CD8-positive, alpha-beta memory T cell (primary cell): Measurements from ENCODE around the gene A2M. TPM values are rescaled to one million over a fixed set of nuclear protein-coding genes. Genes with fewer than 3 reads are reported as not detected.

Experiments used
- CTCF ChIA-PET: fragments of 350-600 bp; sonication (Branson Sonifier 250); formaldehyde crosslinking; loops from one replicate; lab custom pipeline; 2021; ENCODE audit warnings: antibody characterized with exemption; lab: Charles Lee
- POLR2A ChIA-PET: fragments of 350-600 bp; sonication (Branson Sonifier 250); formaldehyde crosslinking; loops from one replicate; lab custom pipeline; 2021; ENCODE audit warnings: antibody characterized with exemption; lab: Charles Lee
- DNase-seq, 5 donors: peaks; one replicate each; pipeline versions ENCODE4 v3.0.0 to v3.0.0-alpha.2; 2020 to 2022; ENCODE audit warnings: mixed read lengths in 1 of 5
- H3K27ac ChIP-seq: one replicate; pipeline ENCODE4 v1.7.0; 2013; ENCODE audit warnings: low read depth, mild to moderate bottlenecking, low read length, moderate library complexity
- H3K27me3 ChIP-seq: 2 replicates; pipeline ENCODE4 v1.7.0; 2013; ENCODE audit warnings: low read length, mild to moderate bottlenecking; ENCODE audit not compliant: insufficient read depth, poor library complexity, severe bottlenecking
- H3K36me3 ChIP-seq: 2 replicates; pipeline ENCODE4 v1.7.0; 2013; ENCODE audit warnings: mild to moderate bottlenecking, low read length, moderate library complexity; ENCODE audit not compliant: insufficient read depth
- H3K4me1 ChIP-seq: 2 replicates; pipeline ENCODE4 v1.7.0; 2013; ENCODE audit warnings: mild to moderate bottlenecking, low read length, moderate library complexity; ENCODE audit not compliant: insufficient read depth
- H3K4me3 ChIP-seq: 2 replicates; pipeline ENCODE4 v1.7.0; 2013; ENCODE audit warnings: mild to moderate bottlenecking, low read length
- H3K9me3 ChIP-seq: 2 replicates; pipeline ENCODE4 v1.7.0; 2013; ENCODE audit warnings: mild to moderate bottlenecking, low read length
- H3K27ac Mint-ChIP-seq, 8 donors: one replicate each; pipeline ENCODE4 v1.8.0; 2020 to 2021; ENCODE audit warnings: mixed read lengths in 8 of 8, mild to moderate bottlenecking in 6 of 8, inconsistent platforms in 3 of 8, moderate library complexity in 3 of 8
- H3K27me3 Mint-ChIP-seq, 2 donors: one replicate each; pipeline ENCODE4 v1.8.0; 2020 to 2021; ENCODE audit warnings: mixed read lengths in 2 of 2, mild to moderate bottlenecking in 1 of 2, moderate library complexity in 1 of 2
- H3K36me3 Mint-ChIP-seq, 3 donors: one replicate each; pipeline ENCODE4 v1.8.0; 2020 to 2021; ENCODE audit warnings: mixed read lengths in 3 of 3, inconsistent platforms in 1 of 3, mild to moderate bottlenecking in 1 of 3
- H3K4me1 Mint-ChIP-seq, 3 donors: one replicate each; pipeline ENCODE4 v1.8.0; 2020 to 2021; ENCODE audit warnings: mixed read lengths in 3 of 3, inconsistent platforms in 1 of 3, mild to moderate bottlenecking in 1 of 3
- H3K4me3 Mint-ChIP-seq, 7 donors: one replicate each; pipeline ENCODE4 v1.8.0; 2020 to 2021; ENCODE audit warnings: mixed read lengths in 7 of 7, mild to moderate bottlenecking in 6 of 7, moderate library complexity in 4 of 7, inconsistent platforms in 2 of 7
- H3K9me3 Mint-ChIP-seq, 5 donors: one replicate each; pipeline ENCODE4 v1.8.0; 2020 to 2022; ENCODE audit warnings: mixed read lengths in 5 of 5, mild to moderate bottlenecking in 3 of 5, moderate library complexity in 2 of 5, inconsistent platforms in 1 of 5
- polyA plus RNA-seq: library from polyadenylated mRNA; unstranded; fragments of 300-500 nt; fragmentation: Illumina TruSeq; gene quantifications from one replicate; pipeline ENCODE4 v1.2.3, GENCODE V29; 2021
- total RNA-seq, 2 experiments: library from RNA; stranded (reverse); gene quantifications; one replicate each; pipeline ENCODE4 v1.2.3, GENCODE V29; 2021

The A2M gene
- total and polyA plus RNA-seq, 3 experiments from 2014 or later: 1.4 to 2.2 (median 1.6) TPM

GRCh38 chr12:9094512-9095206, 21.1 kb downstream of the A2M start:
- DNase-seq: no peak
- Mint-ChIP-seq H3K27ac (no peak overlapping the region), H3K4me1 (peaks cover 14 to 21% (median 14%) of the 10 kb centered on the region in 3 donors), H3K4me3 (no peak overlapping the region), H3K36me3 (peaks cover 4 to 30% (median 10%) of the 10 kb centered on the region in 3 donors), H3K27me3 (no peaks in the 10 kb centered on the region), H3K9me3 (no peaks in the 10 kb centered on the region)
- Histone ChIP-seq H3K4me1 (no peaks in the 10 kb centered on the region), H3K4me3 (no peak overlapping the region), H3K9me3 (no peaks in the 10 kb centered on the region), H3K27ac (no peak overlapping the region), H3K36me3 (peaks cover 1% of the 10 kb centered on the region), H3K27me3 (no peaks in the 10 kb centered on the region)
- POLR2A ChIA-PET: no interaction called here
- CTCF ChIA-PET: no interaction called here

GRCh38 chr12:9091891-9092598, 23.7 kb downstream of the A2M start:
- Mint-ChIP-seq H3K4me1 (peaks cover 20 to 21% (median 20%) of the 10 kb centered on the region in 3 donors), H3K36me3 (peaks cover 0 to 19% (median 7%) of the 10 kb centered on the region in 3 donors), H3K27me3 (peaks cover 0 to 3% of the 10 kb centered on the region in 2 donors), H3K9me3 (no peaks in the 10 kb centered on the region), H3K4me3 (no peak overlapping the region), H3K27ac (peak overlapping the region in 1 of 8 donors; percentile 12)
- CTCF ChIA-PET: no interaction called here
- POLR2A ChIA-PET: no interaction called here
- H3K4me1 ChIP-seq: no peaks in the 10 kb centered on the region
- DNase-seq: no peak
- H3K36me3 ChIP-seq: no peaks in the 10 kb centered on the region
- H3K27me3 ChIP-seq: no peaks in the 10 kb centered on the region
- H3K27ac ChIP-seq: no peak overlapping the region
- H3K9me3 ChIP-seq: no peaks in the 10 kb centered on the region
- no peak overlapping the region for H3K4me3 ChIP-seq

DNA sequence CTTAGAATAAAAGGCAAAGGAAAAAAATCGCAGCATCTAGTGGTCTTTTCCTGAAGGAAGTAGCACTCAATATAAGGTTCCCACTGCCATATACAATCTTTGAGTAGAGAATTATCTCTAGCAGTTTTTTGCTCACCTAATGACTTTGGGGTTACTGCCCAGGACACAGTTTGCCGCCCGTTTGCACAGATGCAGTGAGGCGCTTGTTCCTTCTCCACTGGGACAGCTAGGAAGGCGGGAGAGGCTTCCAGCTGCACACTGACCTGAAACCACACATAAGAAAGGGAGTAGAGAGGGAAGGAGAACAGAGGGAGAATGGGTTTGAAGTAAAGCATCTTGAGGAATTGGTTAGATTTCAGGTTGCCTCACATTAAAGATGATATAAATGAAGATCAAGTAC, 25.5 kb downstream of the A2M start:
- peak overlapping the region in 2 of 8 donors; percentile 24 to 85 for H3K27ac Mint-ChIP-seq
- no peak overlapping the region for H3K4me3 Mint-ChIP-seq
- H3K9me3 Mint-ChIP-seq: peaks cover 0 to 6% (median 0%) of the 10 kb centered on the region in 5 donors
- no peaks in the 10 kb centered on the region for H3K27me3 ChIP-seq
- DNase-seq: no peak
- no peak overlapping the region for H3K27ac ChIP-seq
- H3K4me1 Mint-ChIP-seq: peaks cover 20 to 23% (median 20%) of the 10 kb centered on the region in 3 donors
- ChIA-PET CTCF (no interaction called here), POLR2A (no interaction called here)
- peaks cover 4 to 13% (median 9%) of the 10 kb centered on the region in 3 donors for H3K36me3 Mint-ChIP-seq
- H3K36me3 ChIP-seq: no peaks in the 10 kb centered on the region
- no peaks in the 10 kb centered on the region for H3K9me3 ChIP-seq
- H3K4me1 ChIP-seq: no peaks in the 10 kb centered on the region
- H3K4me3 ChIP-seq: no peak overlapping the region
- H3K27me3 Mint-ChIP-seq: peaks cover 0 to 3% of the 10 kb centered on the region in 2 donors

GRCh38 chr12:9087087-9087835, 28.5 kb downstream of the A2M start:
- peaks cover 0 to 4% of the 10 kb centered on the region in 2 donors for H3K27me3 Mint-ChIP-seq
- Histone ChIP-seq H3K4me3 (no peak overlapping the region), H3K9me3 (no peaks in the 10 kb centered on the region), H3K4me1 (no peaks in the 10 kb centered on the region), H3K27me3 (no peaks in the 10 kb centered on the region), H3K27ac (no peak overlapping the region), H3K36me3 (no peaks in the 10 kb centered on the region)
- H3K4me3 Mint-ChIP-seq: no peak overlapping the region
- no peak for DNase-seq
- H3K9me3 Mint-ChIP-seq: peaks cover 0 to 23% (median 10%) of the 10 kb centered on the region in 5 donors
- POLR2A ChIA-PET: no interaction called here
- H3K27ac Mint-ChIP-seq: peak overlapping the region in 5 of 8 donors; percentile 9 to 86 (median 40)
- peaks cover 28 to 36% (median 35%) of the 10 kb centered on the region in 3 donors for H3K4me1 Mint-ChIP-seq
- CTCF ChIA-PET: no interaction called here
- H3K36me3 Mint-ChIP-seq: peaks cover 11 to 24% (median 20%) of the 10 kb centered on the region in 3 donors

GRCh38 chr12:9086087-9086486, 29.6 kb downstream of the A2M start:
- CTCF ChIA-PET: no interaction called here
- Mint-ChIP-seq H3K4me1 (peaks cover 31 to 43% (median 39%) of the 10 kb centered on the region in 3 donors), H3K36me3 (peaks cover 18 to 29% (median 28%) of the 10 kb centered on the region in 3 donors), H3K27me3 (peaks cover 0 to 4% of the 10 kb centered on the region in 2 donors), H3K4me3 (no peak overlapping the region), H3K27ac (peak overlapping the region in 2 of 8 donors; percentile 19 to 66), H3K9me3 (peaks cover 0 to 23% (median 16%) of the 10 kb centered on the region in 5 donors)
- DNase-seq: no peak
- Histone ChIP-seq H3K9me3 (no peaks in the 10 kb centered on the region), H3K36me3 (no peaks in the 10 kb centered on the region), H3K27ac (no peak overlapping the region), H3K4me1 (no peaks in the 10 kb centered on the region), H3K27me3 (no peaks in the 10 kb centered on the region), H3K4me3 (no peak overlapping the region)
- POLR2A ChIA-PET: no interaction called here

GRCh38 chr12:9084417-9084816, 31.3 kb downstream of the A2M start:
- no peak overlapping the region for H3K4me3 Mint-ChIP-seq
- H3K36me3 Mint-ChIP-seq: peaks cover 17 to 32% (median 24%) of the 10 kb centered on the region in 3 donors
- H3K4me3 ChIP-seq: no peak overlapping the region
- H3K4me1 ChIP-seq: no peaks in the 10 kb centered on the region
- POLR2A ChIA-PET: no interaction called here
- no peaks in the 10 kb centered on the region for H3K9me3 ChIP-seq
- H3K36me3 ChIP-seq: no peaks in the 10 kb centered on the region
- CTCF ChIA-PET: no interaction called here
- H3K4me1 Mint-ChIP-seq: peaks cover 28 to 40% (median 40%) of the 10 kb centered on the region in 3 donors
- DNase-seq: no peak
- H3K27me3 ChIP-seq: no peaks in the 10 kb centered on the region
- peaks cover 0 to 4% of the 10 kb centered on the region in 2 donors for H3K27me3 Mint-ChIP-seq
- peaks cover 0 to 23% (median 16%) of the 10 kb centered on the region in 5 donors for H3K9me3 Mint-ChIP-seq
- H3K27ac ChIP-seq: no peak overlapping the region
- peak overlapping the region in 5 of 8 donors; percentile 1 to 49 (median 38) for H3K27ac Mint-ChIP-seq

- no peak overlapping the region for H3K27ac ChIP-seq
- ChIA-PET CTCF (interaction anchor here (0.7 kb wide), 1 partner anchor 18 kb away, joined by 3 read pairs; no protein-coding TSS in a partner anchor), POLR2A (no interaction called here)
- peak overlapping the region in 1 of 7 donors; percentile 26 for H3K4me3 Mint-ChIP-seq
- H3K36me3 Mint-ChIP-seq: peaks cover 19 to 37% (median 21%) of the 10 kb centered on the region in 3 donors
- DNase-seq: no peak
- no peaks in the 10 kb centered on the region for H3K4me1 ChIP-seq
- no peaks in the 10 kb centered on the region for H3K27me3 ChIP-seq
- H3K9me3 Mint-ChIP-seq: peaks cover 0 to 23% (median 16%) of the 10 kb centered on the region in 5 donors
- H3K9me3 ChIP-seq: no peaks in the 10 kb centered on the region
- no peaks in the 10 kb centered on the region for H3K36me3 ChIP-seq
- H3K4me1 Mint-ChIP-seq: peaks cover 26 to 45% (median 40%) of the 10 kb centered on the region in 3 donors
- H3K4me3 ChIP-seq: no peak overlapping the region
- H3K27ac Mint-ChIP-seq: peak overlapping the region in 4 of 8 donors; percentile 16 to 75 (median 52)
- peaks cover 0 to 1% of the 10 kb centered on the region in 2 donors for H3K27me3 Mint-ChIP-seq
These were observed 31.9 kb downstream of the A2M start for GRCh38 chr12:9083793-9084192.
